HG02852 (cell line): Measurements from ENCODE around the gene ASB16.
A peak's percentile ranks its signal among the peaks of the same experiment; 100 is the strongest.
"Not testable (repeated sequence)": the region's sequence is repeated elsewhere in the genome, so short reads cannot be mapped to it uniquely, and the experiment has no call there.

ENCODE experiments used
- ATAC-seq: cut with Tn5 transposase; IDR thresholded peaks from one replicate; pipeline ENCODE4 v1.9.1; 2021; ENCODE audit warnings: mild to moderate bottlenecking, moderate library complexity; ENCODE audit not compliant: unreplicated experiment

The ASB16 gene

DNA sequence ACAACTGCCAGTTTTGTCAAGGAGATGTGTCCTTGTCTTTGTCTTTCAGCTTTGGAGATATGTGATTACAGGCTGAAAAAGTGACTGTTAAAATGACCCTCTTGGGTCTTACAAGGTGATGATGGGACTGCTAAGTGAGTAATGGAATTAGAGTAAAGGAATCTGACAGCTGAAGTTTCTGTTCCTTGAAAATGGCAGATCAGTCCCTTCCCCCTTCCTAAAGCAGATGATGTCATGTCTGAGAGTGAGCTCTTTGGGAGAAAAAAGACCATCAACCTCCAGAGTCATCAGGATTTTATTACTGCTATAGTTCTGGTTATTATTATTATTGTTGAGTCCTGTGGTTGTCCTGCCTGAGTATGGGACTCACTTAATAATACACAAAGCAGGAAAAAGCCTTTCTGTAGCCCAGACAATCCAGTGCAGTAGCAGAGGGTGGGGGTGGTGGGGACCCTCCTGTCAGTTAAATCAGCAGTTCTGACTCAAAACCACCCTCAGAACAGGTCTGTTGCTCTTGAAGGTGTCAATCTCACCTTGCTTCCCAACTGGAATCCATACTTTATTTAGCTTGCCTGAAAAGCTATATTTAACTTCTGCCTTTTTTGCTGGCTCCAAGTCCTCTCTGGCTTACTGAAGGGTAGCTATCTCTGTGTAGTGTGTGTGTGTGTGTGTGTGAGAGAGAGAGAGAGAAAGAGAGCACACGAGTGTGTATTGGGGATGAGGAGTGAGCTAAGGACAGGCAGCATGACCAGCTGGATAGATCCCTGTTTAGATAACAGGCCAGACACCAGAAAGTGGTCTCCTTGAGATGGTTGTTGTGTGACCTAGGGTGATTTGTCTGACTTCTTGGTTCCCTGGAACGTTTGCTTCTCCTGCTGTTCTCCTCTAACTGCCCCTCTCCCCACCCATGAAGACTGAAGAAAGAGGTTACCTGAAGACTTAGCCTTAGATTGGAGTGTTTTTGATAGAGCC is 23.8 kb upstream of the ASB16 start:
- no peak for ATAC-seq

- ATAC-seq: no peak
These were observed 22.7 kb upstream of the ASB16 start for GRCh38 chr17:44147812-44148211.

GRCh38 chr17:44149066-44149465 is 21.4 kb upstream of the ASB16 start:
- not testable (repeated sequence) for ATAC-seq

DNA sequence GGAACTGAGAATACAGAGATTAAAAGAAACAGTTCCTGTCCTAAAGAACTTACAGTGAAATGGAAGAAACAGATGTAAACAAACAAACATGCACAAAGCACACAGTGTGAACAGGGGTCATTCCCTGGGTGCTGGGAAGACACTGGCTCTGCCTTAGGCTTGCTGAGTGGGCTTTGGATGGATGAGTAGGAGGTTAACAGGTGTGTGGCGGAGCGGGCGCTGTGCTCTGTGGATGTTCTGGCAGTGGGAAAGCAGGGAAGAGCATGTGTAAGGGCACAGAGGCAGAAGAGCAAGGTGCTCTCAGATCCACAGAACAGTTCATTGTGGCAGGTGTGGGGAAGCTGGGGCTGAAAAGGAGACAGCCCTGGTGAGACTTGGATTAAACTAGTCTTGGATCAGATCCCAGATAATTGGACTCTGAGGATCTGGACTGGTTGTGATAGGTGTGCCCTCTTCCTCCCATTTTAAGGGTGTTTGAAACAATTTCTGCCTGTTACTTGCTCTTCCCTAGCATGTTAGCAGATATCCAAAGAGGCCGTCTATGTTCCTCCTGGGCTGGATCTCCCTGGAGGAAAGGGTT is 20.7 kb upstream of the ASB16 start:
- no peak for ATAC-seq

- ATAC-seq: no peak
These were observed 17.6 kb upstream of the ASB16 start for GRCh38 chr17:44152875-44153274.

DNA sequence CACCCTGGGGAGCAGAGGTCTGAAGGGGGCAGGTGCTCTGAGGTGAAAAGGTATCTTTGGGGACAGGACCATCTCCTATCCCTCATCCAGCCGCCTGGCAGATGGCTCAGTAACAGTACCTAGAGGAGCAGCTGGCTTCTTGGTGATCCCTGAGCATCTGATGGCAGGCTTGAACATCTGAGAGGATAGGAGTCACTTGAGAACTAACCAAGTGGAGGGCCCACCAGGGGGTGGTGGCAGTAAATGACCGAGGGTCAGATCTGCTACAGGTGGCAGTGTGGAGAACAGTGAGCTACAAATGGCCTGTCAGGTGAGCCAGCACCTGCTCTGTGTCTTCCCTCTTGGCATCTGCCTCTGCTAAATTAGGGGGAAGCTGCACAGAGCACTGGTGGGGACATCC is 15.0 kb upstream of the ASB16 start:
- no peak for ATAC-seq

- no peak for ATAC-seq
These were observed 10.8 kb upstream of the ASB16 start for GRCh38 chr17:44159519-44160210.

DNA sequence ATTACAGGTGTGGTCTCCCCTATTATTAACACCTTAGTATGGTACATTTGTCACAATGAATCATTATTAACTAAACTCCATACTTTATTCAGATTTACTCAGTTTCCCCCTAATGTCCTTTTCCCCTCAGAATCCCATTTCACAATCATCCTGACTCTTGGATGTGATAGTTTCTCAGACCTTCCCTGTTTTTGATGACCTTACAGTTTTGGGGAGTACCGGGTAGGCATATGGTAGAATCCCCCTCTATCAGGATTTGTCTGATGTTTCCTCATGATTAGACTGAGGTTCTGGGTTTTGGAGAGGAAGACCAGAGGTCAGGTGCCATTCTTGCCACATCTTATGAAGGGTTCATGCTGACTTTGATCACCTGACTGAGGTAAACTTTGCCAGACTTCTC is 6.0 kb upstream of the ASB16 start:
- no peak for ATAC-seq

DNA sequence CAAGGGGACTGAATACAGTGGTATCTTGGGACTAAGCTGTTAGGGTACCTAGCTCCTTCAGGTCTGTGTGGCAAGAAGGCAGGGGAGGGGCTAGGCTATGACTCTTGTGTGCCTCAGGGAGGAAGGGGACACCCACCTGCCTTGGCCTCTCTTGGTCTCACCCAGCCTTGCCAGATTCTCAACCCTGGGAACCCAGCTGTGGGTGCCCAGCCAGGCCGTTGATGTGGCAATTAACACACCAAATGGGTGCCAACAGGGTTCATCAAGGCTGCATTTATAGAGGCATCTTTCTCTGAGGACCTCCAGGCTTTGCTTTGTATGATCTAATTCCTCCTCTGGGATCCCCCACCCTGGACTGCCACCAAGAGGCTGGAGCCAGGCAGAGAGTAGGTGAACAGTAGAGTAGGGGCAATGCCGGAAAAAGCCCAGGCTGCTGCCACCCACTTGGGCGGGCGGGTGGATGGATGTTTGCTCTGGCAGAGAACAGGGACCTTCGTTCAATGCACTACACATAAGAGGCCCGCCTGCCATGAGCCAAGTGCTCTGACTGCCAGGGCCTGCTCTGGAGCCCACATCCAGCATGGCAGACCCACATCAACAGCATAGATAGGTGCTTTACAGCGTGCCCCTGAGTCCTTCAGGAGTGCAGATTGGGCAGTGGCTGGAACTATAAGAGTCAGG is 3.2 kb upstream of the ASB16 start:
- ATAC-seq: no peak

DNA sequence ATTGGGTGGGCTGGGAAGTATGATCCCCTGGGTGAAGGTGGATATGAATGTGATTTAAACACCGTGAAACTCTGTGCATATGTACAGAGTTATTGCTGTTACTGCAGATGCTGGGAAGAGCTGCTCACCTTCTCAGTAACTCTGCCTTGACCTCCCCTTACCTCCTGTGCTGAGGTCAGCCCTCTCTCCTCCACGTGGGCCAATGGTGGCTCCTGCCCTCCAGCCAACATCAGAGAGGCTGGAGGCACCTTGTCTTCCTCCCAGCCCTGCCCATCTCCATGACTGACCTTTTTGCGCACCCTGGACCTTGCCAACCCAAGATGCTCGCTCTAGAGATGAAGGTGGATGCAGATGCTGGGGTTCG is 387 bp upstream of the ASB16 start:
- no peak for ATAC-seq

DNA sequence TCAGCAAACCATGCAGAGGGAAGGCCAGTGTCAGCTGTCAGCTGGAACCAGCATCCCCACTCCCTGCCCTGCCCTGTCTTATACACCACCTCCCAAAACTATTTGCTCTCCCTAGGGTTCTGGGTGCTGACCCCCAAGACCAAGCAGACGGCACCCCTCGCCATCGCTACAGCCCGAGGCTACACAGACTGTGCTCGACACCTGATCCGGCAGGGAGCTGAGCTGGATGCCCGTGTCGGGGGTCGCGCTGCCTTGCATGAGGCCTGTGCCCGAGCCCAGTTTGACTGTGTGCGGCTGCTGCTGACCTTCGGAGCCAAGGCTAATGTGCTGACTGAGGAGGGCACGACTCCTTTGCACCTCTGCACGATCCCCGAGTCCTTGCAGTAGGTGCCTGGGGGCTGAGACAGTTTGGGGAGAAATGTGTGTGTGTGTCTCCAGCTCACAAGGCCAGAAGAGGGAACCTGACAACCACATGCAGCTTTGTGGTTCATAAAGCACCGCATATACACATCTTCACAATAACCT is 1.5 kb downstream of the ASB16 start:
- no peak for ATAC-seq

DNA sequence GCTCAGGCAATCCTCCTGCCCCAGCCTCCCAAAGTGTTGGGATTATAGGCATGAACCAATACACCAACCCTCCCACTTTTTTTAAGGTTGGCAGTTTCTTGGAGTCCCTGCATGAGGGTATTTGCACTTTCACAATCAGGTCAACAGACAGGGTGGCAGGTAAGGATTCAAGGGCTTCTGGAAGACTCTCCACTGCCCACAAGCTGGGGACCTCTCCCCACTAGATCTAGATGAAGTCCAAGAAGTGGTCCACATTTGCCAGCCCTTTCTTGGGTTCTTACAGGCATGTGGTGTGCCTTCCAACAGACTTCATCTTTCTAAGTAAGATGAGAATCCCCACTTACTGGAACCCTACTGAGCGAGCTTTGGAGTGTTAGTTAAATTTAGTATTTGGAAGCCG is 3.9 kb downstream of the ASB16 start:
- ATAC-seq: no peak

- ATAC-seq: no peak
These were observed 5.8 kb downstream of the ASB16 start for GRCh38 chr17:44176257-44176656.

DNA sequence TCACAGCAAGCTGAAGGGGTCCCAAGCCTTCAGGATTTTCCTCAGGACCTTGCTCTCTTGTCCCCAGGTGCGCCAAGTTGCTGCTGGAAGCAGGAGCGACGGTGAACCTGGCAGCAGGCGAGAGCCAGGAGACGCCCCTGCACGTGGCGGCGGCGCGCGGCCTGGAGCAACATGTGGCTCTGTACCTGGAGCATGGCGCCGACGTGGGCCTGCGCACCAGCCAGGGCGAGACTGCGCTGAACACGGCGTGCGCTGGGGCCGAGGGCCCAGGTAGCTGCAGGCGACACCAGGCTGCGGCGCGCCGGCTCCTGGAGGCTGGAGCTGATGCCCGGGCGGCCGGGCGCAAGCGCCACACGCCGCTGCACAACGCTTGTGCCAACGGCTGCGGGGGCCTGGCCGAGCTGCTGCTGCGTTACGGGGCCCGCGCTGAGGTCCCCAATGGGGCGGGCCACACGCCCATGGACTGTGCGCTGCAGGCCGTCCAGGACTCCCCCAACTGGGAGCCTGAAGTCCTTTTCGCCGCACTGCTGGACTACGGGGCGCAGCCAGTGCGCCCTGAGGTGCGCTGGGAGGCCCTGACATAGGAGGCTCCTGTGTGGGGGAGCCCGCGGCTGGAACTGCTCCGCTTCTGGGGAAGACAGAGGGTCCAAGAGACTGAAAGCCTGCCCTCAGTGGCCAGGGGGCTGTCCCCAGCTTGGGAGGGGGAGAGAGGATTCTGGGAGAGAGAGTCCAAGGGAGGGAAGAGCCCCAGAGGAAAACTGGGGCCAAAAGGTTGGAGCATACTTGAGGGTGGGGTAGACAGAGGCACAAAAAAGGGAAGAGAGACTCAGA is 6.4 kb downstream of the ASB16 start:
- ATAC-seq: no peak

DNA sequence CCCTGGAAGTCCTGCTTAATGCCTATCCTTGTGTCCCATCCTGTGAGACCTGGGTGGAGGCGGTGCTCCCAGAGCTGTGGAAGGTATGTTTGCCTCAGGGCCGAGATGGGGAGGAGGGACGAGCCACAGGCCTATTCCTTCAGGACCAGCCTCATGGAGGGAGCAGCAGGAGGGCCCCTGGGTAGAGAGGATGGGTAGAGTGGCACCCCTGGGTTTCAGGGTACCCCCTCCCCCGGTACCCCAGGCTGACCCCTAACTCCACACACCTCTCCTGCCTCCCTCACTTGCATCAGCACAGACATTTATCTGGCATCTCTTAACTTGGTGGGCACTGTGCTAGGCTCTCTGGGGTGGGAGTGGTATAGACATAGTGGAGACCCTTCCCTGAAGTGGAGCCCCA is 7.1 kb downstream of the ASB16 start:
- ATAC-seq: no peak

DNA sequence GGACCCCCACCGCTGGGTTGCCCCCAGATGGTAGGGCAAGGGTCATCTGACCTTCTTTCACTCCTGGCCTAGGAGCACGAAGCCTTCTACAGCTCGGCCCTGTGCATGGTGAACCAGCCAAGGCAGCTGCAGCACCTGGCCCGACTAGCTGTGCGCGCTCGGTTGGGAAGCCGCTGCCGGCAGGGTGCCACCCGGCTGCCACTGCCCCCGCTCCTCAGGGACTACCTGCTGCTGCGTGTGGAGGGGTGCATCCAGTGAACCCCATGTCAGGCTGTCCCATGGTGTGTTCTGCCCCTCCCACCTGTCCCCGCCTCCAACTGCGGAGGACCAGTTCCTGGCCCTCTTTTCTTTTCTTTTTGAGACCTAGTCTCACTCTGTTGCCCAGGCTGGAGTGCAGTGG is 7.6 kb downstream of the ASB16 start:
- ATAC-seq: no peak

DNA sequence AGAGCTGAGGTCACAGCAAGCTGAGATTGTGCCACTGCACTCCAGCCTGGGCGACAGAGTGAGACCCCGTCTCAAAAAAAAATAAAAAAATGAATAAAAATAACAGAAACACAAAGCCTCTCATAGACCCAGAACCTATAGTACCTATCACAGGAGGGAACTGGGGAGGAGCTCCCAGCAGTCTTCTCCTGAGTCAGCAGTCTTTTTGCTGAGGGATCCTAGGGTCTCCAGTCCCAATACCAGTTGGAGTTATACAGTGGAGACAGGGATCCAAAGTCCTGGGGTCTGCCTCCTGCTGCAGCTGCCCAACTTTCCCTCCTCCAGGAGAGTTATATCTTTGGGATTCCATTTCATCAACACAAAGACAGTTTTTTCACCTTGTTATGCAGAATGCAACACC is 12.5 kb downstream of the ASB16 start:
- no peak for ATAC-seq

- no peak for ATAC-seq
These were observed 13.8 kb downstream of the ASB16 start for GRCh38 chr17:44184212-44184810.

- peak; percentile 85 for ATAC-seq
These were observed 16.0 kb downstream of the ASB16 start, which contains the start of gene TMUB2 for GRCh38 chr17:44186307-44187130. TSS of gene TMUB2 (plus strand) at chr17:44186972. CDS start at chr17:44187709, 737 bp downstream.
